Erythroblast (primary cell): ENCODE measurements around the gene ERMARD.

ENCODE experiments used
- GATA1 ChIP-seq: IDR thresholded peaks from 2 replicates; pipeline ENCODE4 v1.6.1; 2011; ENCODE audit warnings: low read depth, mild to moderate bottlenecking, control low read depth, low read length, moderate library complexity
- POLR2A ChIP-seq: IDR thresholded peaks from 2 replicates; pipeline ENCODE4 v1.6.1; 2011; ENCODE audit warnings: mild to moderate bottlenecking, low read length

- TF ChIP-seq POLR2A: no peak
- no peak for TF ChIP-seq GATA1
Observed at GRCh38 chr6:169783971-169784820, 32.8 kb downstream of the ERMARD start.
